Transverse colon (tissue), 4 donors: ENCODE results near the gene ARG2. TPM values are rescaled to one million over a fixed set of nuclear protein-coding genes. Genes with fewer than 3 reads are reported as not detected.

Experiments used
- DNase-seq: peaks from one replicate; pipeline ENCODE4 v3.0.0-alpha.2; 2019
- H3K27ac ChIP-seq, 4 donors: fragments of 200-600 bp; sonication (generic); 2 replicates each; pipeline ENCODE4 v1.5.1; 2016 to 2018; ENCODE audit warnings: inconsistent platforms in 4 of 4
- H3K27me3 ChIP-seq: fragments of 200-600 bp; sonication (generic); 2 replicates; pipeline ENCODE4 v1.5.1; 2017; ENCODE audit warnings: inconsistent platforms
- H3K36me3 ChIP-seq, 4 donors: fragments of 200-600 bp; sonication (generic); 2 replicates each; pipeline ENCODE4 v1.5.1; 2017 to 2019; ENCODE audit warnings: inconsistent platforms in 4 of 4
- H3K4me1 ChIP-seq, 4 donors: fragments of 200-600 bp; sonication (generic); 2 replicates each; pipeline ENCODE4 v1.5.1; 2017 to 2020; ENCODE audit warnings: inconsistent platforms in 4 of 4
- H3K4me3 ChIP-seq, 4 donors: fragments of 200-600 bp; sonication (generic); 1 replicate in 1 of 4; 2 replicates in 3 of 4; pipeline versions ENCODE4 v1.5.1 to v1.6.1; 2017 to 2019; ENCODE audit warnings: inconsistent platforms in 4 of 4
- H3K9me3 ChIP-seq, 2 donors: fragments of 200-600 bp; sonication (generic); 2 replicates each; pipeline ENCODE4 v1.5.1; 2017 to 2019; ENCODE audit warnings: inconsistent platforms in 2 of 2
- CTCF ChIP-seq, 5 experiments: fragments of 200-600 bp in 3 of 5; fragments of 450-650 bp in 2 of 5; sonication (generic) in 3 of 5; IDR thresholded peaks; 1 replicate in 2 of 5; 2 replicates in 3 of 5; pipeline ENCODE4 v1.5.1; 2016 to 2017; ENCODE audit warnings: antibody characterized with exemption in 5 of 5, inconsistent platforms in 3 of 5, mild to moderate bottlenecking in 2 of 5, moderate library complexity in 1 of 5
- EP300 ChIP-seq: sonication (generic); formaldehyde crosslinking; IDR thresholded peaks from one replicate; pipeline ENCODE4 v1.6.1; 2017; ENCODE audit warnings: antibody characterized with exemption, low read depth
- POLR2A ChIP-seq: fragments of 450-650 bp; IDR thresholded peaks from one replicate; pipeline ENCODE4 v1.6.1; 2016; ENCODE audit warnings: antibody characterized with exemption, mild to moderate bottlenecking, moderate library complexity
- POLR2AphosphoS5 ChIP-seq, 3 donors: sonication (generic); formaldehyde crosslinking; IDR thresholded peaks; one replicate each; pipeline ENCODE4 v1.6.1; 2016; ENCODE audit warnings: antibody characterized with exemption in 3 of 3
- WGBS, 2 donors: methylation state at CpG; one replicate each; pipeline ENCODE4 v1.1.5; 2018; ENCODE audit warnings: low coverage in 1 of 2; 5-methylcytosine and 5-hydroxymethylcytosine counted together
- in situ Hi-C, 4 donors: fragments of 200-750 bp; cut with MboI; loops; one replicate each; pipeline versions ENCODE4 v1.15.0 to v1.15.1; 2017; ENCODE audit warnings: low sequenced_read_pairs in 3 of 4, low pct_ligation_motif_present in 1 of 4, low pct_unique_long_range_greater_than_20kb in 1 of 4
- intact Hi-C: fragments of 100-400 bp; cut with DNase I; formaldehyde crosslinking; loops from one replicate; pipeline ENCODE4 v1.15.1; 2023; ENCODE audit warnings: low total_unique reads
- total RNA-seq, 4 donors: library from RNA; depleted of rRNA; stranded (reverse); fragments of >200 nt; gene quantifications; one replicate each; pipeline ENCODE4 v1.1.0, GENCODE V29; 2016

Gene ARG2
- total RNA-seq, 4 donors from 2014 or later: 7.5 to 18.8 (median 9.2) TPM; not detected in 1

- intact Hi-C loops: no loop called here
- in situ Hi-C loops: loop anchor here in 2 of 4 donors (10.0 kb wide), 1 partner anchor 123 kb away; the partner anchor contains the start of gene RDH12 (in 2 of the 2)
- Histone ChIP-seq H3K4me1 (no peaks in the 10 kb centered on the region), H3K36me3 (peaks cover 0 to 14% (median 0%) of the 10 kb centered on the region in 4 donors), H3K4me3 (no peak overlapping the region), H3K27me3 (no peaks in the 10 kb centered on the region), H3K27ac (no peak overlapping the region), H3K9me3 (no peaks in the 10 kb centered on the region)
- 83 to 100% methylated on average over 1 of the region's 1 CpG for WGBS, 2 donors
- TF ChIP-seq EP300: no peak
- no peak for TF ChIP-seq POLR2AphosphoS5 (IDR thresholded peaks at IDR 0.05)
- TF ChIP-seq CTCF (IDR thresholded peaks at IDR 0.05): no peak
- no peak for TF ChIP-seq POLR2A
- no peak for DNase-seq
Observed at GRCh38 chr14:67581643-67582042, 38.1 kb upstream of the ARG2 start.

DNA sequence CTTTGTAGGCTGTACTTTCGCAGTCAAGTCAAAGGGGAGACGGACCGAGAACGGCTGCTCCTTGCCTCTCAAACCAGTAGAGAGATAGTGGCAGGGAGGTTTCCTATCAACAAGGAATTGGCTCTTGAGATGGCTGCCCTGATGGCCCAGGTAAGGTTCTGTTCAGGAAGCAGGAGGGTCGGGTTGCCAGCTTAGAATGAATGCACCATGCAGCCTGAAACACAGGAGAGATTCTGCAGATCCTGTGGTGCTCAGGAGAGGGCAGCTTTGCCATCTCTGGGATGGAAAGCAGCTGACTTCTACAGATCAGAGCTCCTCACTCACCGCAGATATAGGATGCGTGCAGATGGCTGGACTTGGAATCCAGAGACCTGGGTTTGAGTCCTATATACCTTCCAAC, 37.7 kb upstream of the ARG2 start:
- Histone ChIP-seq H3K36me3 (peaks cover 0 to 15% (median 0%) of the 10 kb centered on the region in 4 donors), H3K4me1 (no peaks in the 10 kb centered on the region), H3K9me3 (no peaks in the 10 kb centered on the region), H3K27ac (no peak overlapping the region), H3K27me3 (no peaks in the 10 kb centered on the region), H3K4me3 (no peak overlapping the region)
- intact Hi-C loops (no loop called here), in situ Hi-C loops (loop anchor here in 2 of 4 donors (10.0 kb wide), 1 partner anchor 123 kb away; the partner anchor contains the start of gene RDH12 (in 2 of the 2))
- DNase-seq: no peak
- TF ChIP-seq POLR2A (no peak), POLR2AphosphoS5 (IDR thresholded peaks at IDR 0.05) (no peak), EP300 (no peak), CTCF (IDR thresholded peaks at IDR 0.05) (no peak)
- WGBS, 2 donors: 89% methylated on average over 7 of the region's 7 CpGs; no CpG with 5 or more reads in 1 of the 2 donors

DNA sequence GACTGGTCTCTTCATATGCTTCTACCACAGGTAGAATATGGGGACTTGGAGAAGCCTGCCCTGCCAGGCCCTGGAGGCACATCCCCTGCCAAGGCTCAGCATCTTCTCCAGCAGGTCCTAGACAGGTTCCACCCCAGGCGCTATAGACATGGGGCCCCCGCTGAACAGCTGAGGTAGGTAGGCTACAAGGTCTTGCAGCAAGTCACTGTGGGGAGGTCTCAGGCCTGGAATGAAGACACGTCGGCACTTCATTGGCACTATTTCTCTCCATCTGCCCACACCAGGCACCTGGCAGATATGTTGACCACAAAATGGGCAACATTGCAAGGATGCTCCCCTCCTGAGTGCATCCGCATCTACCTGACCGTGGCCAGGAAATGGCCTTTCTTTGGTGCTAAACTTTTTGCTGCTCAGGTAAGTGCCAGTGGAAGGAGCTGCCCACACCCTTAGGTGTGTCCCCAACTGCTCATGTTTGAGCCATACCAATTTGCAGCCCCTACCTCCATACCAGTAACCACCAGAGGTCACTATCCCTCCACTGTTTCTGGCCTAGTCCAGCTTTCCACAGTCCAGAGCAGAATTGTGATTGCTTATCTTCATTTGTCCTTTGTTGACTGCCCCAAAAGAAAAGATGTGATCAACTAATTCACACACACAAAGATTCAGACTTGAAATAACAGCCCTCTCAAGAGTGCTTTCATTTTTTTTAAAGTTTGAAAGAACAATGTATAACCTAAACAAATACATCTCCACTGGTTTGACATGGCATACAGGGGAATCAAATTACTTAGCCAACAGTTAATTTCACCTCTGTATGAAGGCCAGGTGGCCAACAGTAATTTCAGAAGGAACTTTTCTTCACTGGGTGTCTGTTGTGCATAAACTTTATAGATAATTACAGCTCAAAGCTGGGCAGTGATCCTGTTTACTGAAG, 35.7 kb upstream of the ARG2 start:
- Histone ChIP-seq H3K27me3 (no peaks in the 10 kb centered on the region), H3K36me3 (peaks cover 0 to 34% (median 6%) of the 10 kb centered on the region in 4 donors), H3K27ac (no peak overlapping the region), H3K4me1 (no peaks in the 10 kb centered on the region), H3K9me3 (no peaks in the 10 kb centered on the region), H3K4me3 (no peak overlapping the region)
- 60 to 82% methylated on average over 1 to 6 of the region's 6 CpGs for whole genome bisulfite sequencing, 2 donors
- peak; percentile 41 for DNase-seq
- in situ Hi-C loops (loop anchor here in 2 of 4 donors (10.0 kb wide), 1 partner anchor 121 kb away; the partner anchor contains the start of gene RDH12 (in 2 of the 2)), intact Hi-C loops (no loop called here)
- peak; percentile 46 to 61 (median 55) for TF ChIP-seq CTCF (IDR thresholded peaks at IDR 0.05)
- no peak for TF ChIP-seq EP300

DNA sequence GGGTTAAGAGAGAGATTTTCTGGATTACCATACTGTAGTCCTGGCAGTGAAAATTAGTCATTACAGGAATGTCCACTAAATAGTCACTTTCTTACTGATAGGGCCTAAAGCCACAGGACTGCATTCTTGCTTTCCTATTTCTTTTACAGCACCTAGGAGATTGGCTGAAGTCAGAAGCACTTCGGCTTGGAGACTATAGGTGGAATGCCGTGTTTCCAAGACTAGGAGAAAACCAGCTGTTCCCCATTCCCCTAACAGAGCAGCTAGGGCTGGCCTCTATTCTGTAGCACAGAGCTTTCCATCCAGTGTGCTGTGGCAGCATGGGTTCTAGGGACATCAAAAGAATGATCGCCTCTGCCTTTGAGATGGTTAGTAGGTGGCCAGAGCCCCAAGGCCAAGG, 34.7 kb upstream of the ARG2 start:
- no peak for TF ChIP-seq POLR2AphosphoS5 (IDR thresholded peaks at IDR 0.05)
- Histone ChIP-seq H3K36me3 (peaks cover 0 to 44% (median 9%) of the 10 kb centered on the region in 4 donors), H3K27me3 (no peaks in the 10 kb centered on the region), H3K4me1 (no peaks in the 10 kb centered on the region), H3K9me3 (no peaks in the 10 kb centered on the region), H3K27ac (no peak overlapping the region), H3K4me3 (no peak overlapping the region)
- DNase-seq: no peak
- WGBS, 2 donors: 80 to 91% methylated on average over 1 to 3 of the region's 3 CpGs
- in situ Hi-C loops: loop anchor here in 2 of 4 donors (10.0 kb wide), 1 partner anchor 120 kb away; the partner anchor contains the start of gene RDH12 (in 2 of the 2)
- intact Hi-C loops: no loop called here
